SKM-1 (cell line): ENCODE measurements around the gene TTC6.
"Not testable (repeated sequence)": the region's sequence is repeated elsewhere in the genome, so short reads cannot be mapped to it uniquely, and the experiment has no call there.

Experiments used
- DNase-seq: peaks from one replicate; lab custom pipeline; 2025; ENCODE audit not compliant: unreplicated experiment; lab: John Stamatoyannopoulos, UW

TTC6 gene, protein sequence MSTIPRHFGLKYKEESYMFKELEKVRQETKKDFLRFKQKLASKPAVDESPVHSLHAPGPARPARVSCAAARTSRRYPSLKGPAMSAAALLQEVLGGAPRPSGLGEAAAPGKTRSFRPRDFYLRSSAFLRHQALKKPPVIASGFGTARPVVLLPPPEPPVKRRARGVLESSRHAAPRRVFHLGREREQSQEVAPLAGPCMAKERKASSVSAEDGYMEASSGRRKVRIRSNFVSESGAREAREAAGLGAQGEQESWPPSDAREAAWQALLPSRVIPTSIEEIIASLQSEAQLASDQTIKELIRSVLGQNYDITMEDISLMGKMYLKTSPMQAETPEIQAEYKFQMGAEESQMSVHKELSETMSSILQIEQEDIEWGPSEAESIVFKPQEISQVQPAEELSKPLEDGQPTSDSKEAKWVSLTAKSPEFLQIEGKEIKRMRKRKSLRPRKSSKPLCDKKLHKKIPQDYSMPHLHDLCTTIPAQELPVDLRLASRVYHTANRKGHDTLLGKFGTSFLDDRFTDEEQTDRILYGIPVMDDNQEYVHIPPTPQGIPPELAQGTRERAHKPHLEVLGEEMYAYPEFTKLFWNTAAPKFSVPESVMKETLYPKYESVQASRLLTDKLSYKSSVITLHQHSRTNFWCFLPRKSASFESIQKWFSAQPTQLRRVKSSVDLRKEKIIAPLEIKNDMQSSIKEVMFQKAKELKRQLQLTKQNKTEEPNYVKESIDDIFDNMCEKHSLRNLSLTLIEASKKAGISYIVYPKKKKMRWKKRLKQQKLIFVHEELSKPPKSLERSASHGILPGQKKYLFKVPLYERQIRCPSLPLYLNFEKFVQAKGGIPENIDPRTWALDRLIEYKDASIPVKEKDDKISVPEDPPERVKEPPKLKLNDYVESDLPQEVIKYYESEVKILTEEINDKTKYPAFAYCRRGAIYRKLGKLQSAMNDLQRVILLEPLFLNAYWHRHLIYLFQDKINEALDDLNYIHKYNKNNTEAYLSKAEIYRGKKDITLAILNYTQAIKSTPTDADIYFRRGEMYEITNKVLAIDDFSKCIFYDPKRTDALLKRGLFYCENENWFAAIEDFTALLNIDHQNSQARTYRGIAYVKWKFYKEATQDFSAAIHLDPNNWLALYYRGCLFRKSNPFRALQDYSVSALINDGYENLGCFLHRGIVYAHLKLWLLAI (N-terminal part only)

DNA sequence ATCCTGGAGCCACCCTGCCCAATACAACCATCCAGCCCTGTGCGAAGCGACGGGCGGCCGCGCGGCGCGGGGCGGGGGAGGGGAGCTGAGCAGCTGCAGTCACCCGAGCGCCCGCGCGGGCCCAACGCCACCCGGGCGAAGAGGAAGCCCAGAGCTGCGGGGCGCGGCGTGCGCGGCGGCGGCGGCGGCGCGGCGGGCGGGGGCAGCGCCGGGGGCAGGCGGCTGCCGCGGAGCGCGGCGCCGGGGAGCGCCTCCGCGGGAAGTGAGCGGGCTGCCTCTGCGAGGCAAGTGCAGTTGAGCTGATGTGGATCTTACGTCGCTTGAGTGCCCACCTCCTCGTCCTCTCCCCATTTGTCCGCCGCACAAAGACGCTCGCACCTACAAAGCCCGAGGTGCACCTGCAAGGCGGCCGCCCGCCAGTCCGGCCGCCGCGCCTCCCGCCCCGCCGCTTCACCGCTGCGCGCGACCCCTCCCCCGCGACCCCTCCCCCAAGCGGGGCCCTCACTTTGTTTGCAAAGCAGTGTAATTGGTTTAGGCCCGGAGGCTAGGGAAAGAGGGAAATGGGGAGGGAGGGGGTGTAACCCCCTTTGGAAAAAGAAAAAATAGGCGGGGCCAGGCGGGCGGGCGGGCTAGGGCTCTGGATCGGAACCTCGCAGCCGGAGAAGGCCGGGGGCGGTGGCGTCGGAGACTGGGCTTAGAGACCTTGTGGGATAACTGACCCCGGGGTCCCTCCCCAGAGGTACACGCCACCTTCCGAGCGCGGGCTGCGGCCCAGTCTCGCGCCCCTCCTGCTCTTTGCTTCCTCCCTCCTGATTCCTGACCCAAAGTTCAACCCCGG, at the start of gene TTC6, which contains the start of gene FOXA1:
TTC6 (plus strand) TSS at position 659 of the 838 bp plus-strand sequence. CDS start 26,436 bp downstream, outside the sequence.
FOXA1 (minus strand) TSS at position 279 of the 838 bp plus-strand sequence; CDS start at position 2, 277 bp downstream.
- DNase-seq = no peak

DNA sequence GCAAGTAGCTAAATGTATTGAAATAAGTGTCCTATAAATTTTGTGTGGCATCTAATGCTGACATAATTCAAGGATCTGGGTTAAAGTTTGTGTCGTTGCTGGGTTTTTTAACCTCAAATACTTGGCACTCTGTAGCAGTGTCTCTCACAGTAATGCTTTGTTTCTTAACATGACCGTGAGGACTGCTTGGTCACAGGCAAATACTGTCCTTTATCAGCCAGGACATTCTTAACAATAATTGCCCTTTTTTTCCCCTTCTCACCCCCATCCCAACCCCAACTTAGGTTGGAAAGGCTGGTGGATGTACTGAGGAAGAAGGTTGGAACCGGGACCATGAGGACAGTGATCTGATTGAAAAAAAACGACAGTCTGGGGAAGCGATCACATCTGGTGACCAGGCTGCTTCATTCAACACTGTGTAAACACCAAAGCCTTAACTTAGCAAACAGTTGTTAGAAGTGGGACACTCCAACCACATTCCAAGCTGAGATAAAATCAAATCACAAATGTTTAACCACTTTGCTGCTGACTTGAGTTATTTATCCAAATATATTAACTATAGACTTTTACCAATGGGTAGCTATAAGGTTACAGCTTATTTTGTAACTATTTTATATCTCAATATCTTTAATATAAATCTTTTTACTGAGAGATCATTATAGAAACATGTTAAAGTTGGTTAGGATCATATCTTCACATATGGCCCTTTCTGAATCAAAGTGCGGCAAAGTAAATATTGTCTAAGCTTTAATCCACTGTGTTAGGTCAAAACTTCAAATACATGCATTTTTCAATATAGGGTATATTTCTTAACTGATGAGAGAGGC, 48.6 kb upstream of the TTC6 start:
- DNase-seq = no peak

DNA sequence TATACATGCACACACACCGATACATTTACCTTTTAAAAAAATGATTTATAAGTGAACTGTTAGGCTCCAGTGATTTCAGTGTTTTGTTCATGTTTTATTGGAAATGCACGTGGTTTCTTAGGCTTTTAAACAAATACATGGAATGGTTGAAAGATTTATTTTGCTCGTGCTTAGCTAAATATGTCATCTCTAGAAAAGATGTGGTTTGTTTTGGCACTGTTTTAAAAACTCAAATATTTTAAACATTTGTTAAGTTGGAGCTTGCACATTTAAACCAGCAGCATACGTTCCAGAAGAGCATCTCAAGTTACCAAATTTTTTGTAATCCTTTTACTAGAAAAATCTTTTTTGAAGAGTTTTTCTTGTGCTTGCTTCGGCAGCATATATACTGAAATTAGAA, 44.9 kb upstream of the TTC6 start:
- no peak for DNase-seq

DNA sequence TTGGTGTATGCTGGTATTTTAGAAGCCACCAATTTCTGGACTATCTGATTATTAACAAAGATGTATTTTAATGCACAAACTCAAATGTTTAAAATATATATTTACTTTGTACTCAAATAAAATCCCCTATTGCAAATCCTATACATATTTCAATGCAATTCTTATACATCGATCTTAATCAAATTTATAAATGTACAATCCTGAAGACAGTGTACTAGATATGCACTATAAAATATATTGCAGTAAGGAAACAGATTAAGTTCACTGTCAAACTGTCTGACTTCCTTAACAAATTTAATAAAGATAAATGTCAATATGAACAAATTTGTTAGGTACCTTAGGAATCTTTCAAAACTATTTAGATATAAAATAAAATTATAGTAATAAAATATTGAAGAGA, 44.3 kb upstream of the TTC6 start:
- DNase-seq = no peak

DNA sequence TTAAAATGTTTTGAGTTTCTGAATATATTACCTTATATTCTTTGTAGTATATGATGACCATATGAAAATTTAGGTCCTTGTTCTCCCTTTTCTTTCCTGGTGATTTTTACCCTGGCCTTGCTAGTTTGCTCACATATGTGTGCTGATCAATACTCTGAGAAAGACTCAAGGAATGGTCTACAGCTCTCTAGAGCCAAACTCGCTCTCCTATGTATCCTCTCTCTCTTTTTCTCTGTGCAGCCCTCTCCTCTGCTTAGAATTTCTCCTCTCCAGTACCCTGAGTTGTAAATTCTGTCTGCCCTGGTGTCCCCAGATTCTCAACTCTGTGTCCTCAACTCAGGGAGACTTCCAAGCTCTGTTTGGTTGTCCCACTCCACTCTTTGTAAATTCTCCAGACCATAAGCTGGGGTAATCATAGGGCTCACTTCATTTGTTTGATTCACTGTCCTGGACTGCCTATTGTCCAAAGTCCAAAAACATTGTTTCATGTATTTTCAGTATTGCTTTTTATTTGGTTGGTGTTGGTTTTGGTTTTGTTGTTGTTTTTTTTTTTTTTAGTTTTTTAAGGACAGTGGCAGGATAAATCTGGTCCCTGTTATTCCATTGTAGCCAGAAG, 41.4 kb upstream of the TTC6 start:
- DNase-seq = no peak

DNA sequence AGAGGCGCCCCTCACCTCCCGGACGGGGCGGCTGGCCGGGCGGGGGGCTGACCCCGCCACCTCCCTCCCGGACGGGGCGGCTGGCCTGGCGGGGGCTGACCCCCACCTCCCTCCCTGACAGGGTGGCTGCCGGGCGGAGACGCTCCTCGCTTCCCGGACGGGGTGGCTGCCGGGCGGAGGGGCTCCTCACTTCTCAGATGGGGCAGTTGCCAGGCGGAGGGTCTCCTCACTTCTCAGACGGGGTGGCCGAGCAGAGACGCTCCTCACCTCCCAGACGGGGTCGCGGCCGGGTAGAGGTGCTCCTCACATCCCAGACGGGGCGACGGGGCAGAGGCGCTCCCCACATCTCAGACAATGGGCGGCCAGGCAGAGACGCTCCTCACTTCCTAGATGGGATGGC, 39.8 kb upstream of the TTC6 start:
- DNase-seq = not testable (repeated sequence)

DNA sequence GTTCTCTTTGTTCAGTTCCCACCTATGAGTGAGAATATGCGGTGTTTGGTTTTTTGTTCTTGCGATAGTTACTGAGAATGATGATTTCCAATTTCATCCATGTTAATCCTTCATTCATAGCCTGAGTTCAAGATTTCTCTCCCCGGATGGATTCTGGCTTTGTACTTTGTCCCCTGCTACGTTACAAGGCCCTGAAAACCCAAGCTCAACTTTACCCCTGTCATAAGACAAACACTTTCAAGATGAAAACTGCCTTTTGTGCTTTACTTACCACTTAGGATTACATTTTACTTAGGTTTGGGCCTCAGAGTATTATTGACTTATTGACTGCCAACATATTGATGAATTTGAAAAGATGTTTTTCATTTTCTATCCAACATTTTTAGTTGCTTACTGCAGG, 36.7 kb upstream of the TTC6 start:
- DNase-seq = no peak

DNA sequence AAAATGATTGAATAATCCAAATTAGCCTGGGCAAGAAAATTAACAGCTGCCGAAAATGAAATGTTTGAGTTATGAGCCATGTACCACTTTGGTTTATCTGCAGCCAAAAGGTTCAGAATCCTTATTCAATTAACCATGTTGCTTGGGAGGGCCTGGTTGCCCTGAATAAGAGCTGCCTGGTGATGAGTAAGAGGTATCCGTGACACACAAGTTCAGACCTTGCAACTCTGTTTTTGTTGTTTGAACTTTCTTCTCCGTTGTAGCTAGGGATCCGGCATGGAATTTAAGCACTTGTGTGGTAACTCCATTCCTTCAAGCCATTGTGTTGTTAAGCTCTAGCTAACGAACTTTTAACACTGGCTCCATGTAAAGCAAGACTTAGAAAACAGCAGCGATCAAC, 36.0 kb upstream of the TTC6 start:
- no peak for DNase-seq

DNA sequence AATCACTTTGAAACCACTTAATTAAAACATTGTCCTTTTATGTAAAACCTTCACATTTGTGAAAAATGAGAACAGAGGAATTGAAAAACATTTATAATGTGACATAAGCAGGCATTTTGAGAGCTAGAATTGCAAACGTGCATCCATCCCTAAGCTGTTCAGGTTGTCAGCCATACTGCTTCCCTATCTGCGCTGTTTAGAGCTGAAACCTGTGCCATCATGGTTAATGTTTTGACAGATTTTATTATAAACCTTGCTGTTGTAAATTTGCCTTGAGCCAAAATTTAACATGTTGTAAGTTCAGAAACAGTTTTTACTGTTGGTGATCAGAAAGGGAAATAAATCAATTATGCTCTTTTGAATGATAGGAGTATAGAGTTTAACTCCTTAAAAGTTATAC, 32.2 kb upstream of the TTC6 start:
- no peak for DNase-seq

DNA sequence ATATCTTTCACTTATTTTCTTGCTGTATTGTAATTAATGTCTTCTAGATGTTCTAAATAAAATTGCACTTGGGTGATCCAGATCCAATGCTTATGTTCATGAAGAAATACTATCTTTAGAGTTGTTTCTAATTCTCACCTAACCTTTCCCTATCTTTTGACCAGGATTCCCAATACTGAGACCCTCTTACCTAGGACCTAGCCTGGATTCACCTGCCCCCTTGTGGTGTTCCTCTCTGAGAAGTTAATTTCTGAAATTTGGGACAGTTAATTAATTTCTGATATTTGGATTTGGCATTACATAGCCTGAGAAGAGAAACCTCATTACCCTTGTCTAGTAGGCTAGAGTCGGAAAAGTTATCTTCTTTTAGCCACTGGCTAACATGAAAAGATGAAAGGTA, 29.9 kb upstream of the TTC6 start:
- DNase-seq = no peak

DNA sequence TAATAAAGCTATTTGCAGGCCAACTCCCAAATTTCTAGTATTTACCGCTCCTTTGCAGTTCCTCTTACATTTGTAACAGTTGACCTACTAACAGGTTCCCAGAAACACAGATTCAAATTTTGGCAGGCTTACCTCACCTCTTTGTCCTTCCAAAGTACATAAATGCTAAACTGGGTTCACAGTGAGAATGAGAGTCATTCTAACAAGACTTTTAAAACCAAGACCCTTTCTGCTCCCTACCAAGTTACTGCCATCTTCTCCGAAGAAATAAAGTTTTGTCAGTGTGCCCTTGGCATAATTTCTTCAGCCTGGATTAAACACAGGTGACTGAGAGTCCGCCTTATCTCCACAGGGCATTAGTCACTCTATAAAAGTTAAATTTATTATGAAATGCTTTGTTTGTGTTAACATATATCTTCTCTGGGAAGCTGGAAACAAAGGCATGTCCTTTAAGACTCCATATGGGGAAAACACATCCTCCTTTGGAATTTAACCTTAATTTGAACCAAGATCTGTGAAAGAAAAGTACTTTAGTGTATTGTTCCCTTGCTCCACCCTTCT, 28.5 kb upstream of the TTC6 start:
- DNase-seq = no peak

DNA sequence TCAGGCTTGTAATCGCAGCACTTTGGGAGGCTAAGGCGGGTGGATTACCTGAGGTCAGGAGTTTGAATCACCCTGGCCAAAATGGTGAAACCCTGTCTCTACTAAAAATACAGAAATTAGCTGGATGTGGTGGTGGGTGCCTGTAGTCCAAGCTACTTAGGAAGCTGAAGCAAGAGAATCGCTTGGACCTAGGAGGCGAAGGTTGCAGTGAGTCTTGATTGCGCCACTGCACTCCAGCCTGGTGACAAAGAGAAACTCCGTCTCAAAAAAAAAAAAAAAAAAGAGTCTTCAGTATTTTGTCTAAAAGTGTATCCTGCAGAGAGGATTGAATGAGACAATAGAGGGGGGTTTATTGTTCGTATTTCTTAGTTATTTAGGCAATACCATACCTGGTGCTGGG, 25.7 kb upstream of the TTC6 start:
- DNase-seq = no peak

DNA sequence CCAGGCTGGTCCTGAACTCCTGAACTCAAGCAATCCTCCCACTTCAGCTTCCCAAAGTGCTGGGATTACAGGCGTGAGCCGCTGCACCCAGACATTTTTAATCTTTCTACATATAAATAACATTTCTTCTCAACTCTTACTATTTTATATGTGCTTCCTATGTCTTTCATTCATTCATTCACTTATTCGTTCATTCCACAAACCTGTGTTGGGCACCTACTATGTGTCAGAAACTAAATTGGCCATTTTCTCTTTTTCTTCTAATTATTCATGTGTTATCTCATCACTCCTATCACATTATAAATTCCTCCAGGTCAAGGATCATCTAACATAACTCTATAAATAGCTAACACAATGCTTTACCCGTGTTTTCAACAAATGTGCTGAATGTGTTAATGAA, 24.0 kb upstream of the TTC6 start:
- no peak for DNase-seq

DNA sequence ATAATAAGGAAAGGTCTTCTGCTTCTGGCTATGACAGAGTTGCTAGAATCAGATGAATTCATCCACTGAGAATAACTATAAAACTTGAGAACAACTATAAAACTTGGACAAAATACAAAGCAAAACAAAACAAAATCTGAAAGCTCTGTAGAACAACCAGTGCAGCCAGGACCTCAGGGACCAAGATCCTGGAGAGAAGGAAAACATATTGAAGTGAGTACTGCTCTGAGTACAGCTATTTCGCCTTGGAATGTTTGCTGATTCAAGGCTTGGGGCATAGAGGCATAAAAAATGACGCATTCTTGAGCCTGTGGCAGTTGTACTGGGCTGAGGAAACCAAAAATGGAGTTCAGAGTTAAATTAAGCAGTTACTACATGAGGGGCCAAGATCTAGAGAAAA, 22.1 kb upstream of the TTC6 start:
- DNase-seq = no peak

DNA sequence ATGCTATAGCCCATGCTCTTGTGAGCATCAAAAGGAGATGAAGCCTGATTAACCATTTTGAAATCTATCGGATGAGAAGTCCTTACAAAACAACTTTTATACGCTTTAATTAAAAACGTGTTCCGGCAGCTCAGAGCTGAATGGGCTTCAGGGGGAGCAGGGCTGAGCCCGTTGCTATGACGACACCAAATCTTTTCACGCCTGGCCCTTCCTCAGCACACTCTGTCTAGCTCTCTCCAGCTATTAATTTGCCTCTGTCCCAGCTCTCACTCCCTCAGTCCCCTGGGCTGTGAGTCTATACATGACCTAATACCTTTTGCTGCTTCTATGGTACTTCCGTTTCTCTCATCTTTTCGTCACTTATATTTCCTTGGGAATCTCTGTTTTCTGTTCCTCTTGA, 16.2 kb upstream of the TTC6 start:
- DNase-seq = no peak

DNA sequence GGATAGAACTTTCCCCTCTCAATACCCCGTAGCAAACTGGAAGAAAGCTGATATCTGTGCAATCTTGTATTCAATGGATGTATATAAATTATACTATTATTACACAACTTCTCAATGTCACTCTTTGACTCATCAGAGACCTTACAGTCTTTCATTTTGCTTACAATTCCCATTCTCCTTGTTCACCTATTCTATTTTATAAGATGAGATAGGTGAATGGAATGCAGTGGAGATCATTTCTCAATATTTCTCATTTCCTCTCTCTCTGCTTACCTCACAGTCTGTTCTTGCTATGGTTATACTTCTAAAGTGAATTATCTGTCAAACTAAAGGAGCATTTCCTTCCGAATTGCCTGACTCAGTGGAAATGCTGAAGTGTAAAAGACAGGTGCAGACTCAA, 15.3 kb upstream of the TTC6 start:
- no peak for DNase-seq

DNA sequence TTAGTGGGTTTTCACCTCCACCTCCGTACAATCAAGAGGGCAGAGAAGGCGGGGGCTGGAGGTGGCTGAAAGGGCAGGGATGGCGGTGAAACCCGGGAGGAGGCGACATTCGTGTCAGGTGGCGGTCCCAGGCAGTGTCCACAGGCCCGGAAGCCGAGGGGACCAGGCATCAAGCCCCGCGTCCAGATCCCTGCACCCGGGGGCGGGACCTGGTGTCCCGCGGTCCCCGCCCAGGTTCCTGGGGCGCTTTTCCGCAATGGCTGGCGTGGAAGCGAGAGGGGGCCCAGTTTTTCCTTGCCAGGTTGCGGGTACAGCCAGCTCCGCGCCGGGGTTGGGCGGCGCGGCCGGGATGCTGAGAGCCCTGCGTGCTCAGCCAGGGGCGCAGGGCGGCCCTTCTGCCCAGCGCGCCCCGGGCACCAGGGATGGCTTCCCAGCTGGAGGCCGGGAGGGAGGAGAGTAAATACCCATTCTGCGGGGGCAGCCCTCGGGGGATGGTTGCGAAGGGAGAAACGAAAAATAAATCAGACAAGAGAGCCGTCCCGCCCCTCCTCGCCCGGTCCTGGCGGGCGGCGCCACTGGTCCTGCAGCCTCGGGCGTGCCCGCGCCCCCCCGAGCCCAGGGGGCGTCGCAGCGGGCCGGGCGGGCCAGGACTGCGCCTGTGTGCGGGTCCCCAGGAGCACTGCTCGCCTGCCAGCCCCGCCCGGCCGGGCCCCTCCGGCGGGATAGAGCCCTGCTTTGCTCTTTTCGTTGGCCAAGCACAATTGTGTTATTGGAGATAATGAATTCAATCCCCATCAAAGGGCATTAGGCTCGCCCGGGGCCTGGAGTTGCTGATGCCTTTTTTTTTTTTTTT, 11.8 kb upstream of the TTC6 start:
- no peak for DNase-seq
